ENCODE measurements around the gene ABHD16B. TPM values are rescaled to one million over a fixed set of nuclear protein-coding genes. Genes with fewer than 3 reads are reported as not detected.

Gene ABHD16B
- total and polyA plus RNA-seq, 2 experiments from 2014 or later: not detected

- TF ChIP-seq ZNF462 (CRISPR knock-in tag; IDR thresholded peaks at IDR 0.05): no peak
- no peak for TF ChIP-seq POLR2AphosphoS5 (IDR thresholded peaks at IDR 0.05; ENCODE audit: low read depth)
- TF ChIP-seq STAT1 (IDR thresholded peaks at IDR 0.05; ENCODE audit: unreplicated experiment): no peak
- TF ChIP-seq EZH2phosphoT487 (IDR thresholded peaks at IDR 0.05; ENCODE audit: unreplicated experiment): no peak
- TF ChIP-seq ZNF331 (CRISPR knock-in tag; IDR thresholded peaks at IDR 0.05; ENCODE audit: low read depth): no peak
These were observed 3.3 kb downstream of the ABHD16B start (continued) for GRCh38 chr20:63864545-63864977.

DNA sequence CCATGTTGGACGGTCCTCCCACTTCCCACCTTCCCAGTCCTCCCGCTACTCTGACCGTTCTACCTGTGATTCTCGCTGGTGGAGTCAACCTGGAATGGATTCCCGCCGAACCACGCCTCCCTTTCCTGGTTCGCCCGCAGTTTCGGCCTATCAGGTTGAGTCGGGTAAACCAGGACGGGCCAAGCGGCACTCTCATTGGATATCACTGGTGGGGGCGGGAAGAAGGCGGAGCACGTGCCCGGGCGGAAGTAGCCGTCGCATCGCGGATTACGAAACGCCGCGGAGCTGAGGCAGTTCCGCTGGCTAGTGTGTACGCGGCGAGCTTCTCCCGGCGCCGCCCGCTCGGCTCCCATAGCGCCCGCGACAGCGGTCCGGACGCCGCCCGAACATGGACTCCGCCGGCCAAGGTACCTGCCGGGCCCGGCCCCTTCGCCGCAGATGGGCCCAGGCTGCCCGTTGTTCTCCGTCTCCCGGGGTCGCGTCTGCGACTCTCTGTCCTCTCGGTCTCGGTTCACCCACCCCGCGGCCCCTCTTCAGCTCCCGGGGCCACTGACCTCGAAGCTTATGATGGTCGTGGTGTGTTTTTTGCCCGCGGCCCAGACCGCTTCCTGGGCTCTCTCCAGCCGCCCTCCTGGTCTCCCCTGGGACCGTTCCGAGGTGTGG lies 3.8 kb downstream of the ABHD16B start, which contains the start of gene TPD52L2:
Gene TPD52L2, plus strand, starts transcription at position 293 of the 663 bp plus-strand sequence. Its CDS starts 96 bp downstream, at position 389.
- H3K9me3 Mint-ChIP-seq: no peaks in the 10 kb centered on the region
- Histone ChIP-seq H3K4me3 (peak within 1 kb of the TSS; percentile 93), H4K20me1 (replicated peaks; ENCODE audit: insufficient read depth) (peaks cover 12% of the 10 kb centered on the region; the same call in 1 of the 2 replicates), H3K27ac (ENCODE audit: low read depth) (peak within 1 kb of the TSS; percentile 93), H3K79me2 (replicated peaks; ENCODE audit: insufficient read depth) (peaks cover 50% of the 10 kb centered on the region), H3K4me2 (peak within 1 kb of the TSS; percentile 97), H3K36me3 (ENCODE audit: insufficient read depth) (peaks cover 11% of the 10 kb centered on the region), H3K27me3 (ENCODE audit: insufficient read depth) (no peaks in the 10 kb centered on the region), H3F3A (replicated peaks; ENCODE audit: low read depth) (peaks cover 31% of the 10 kb centered on the region), H3K9me2 (ENCODE audit: insufficient read depth) (no peaks in the 10 kb centered on the region), H3K4me1 (ENCODE audit: insufficient read depth) (peaks cover 21% of the 10 kb centered on the region), H2AFZ (0 out of 2 replicates have a peak within 1 kb of the TSS, but pooled peaks have one; percentile 28)
- peak within 1 kb of the TSS; percentile 94 for H3K4me3 Mint-ChIP-seq
- peaks cover 26% of the 10 kb centered on the region for H3K4me1 Mint-ChIP-seq
- peaks cover 21% of the 10 kb centered on the region for H3K27me3 Mint-ChIP-seq (ENCODE audit: insufficient read depth, low read depth, poor library complexity)
- H3K36me3 Mint-ChIP-seq (ENCODE audit: low read depth): peaks cover 27% of the 10 kb centered on the region
- DNase-seq (ENCODE audit: low spot score): peak; percentile 100
- peak; percentile 85 for ATAC-seq
- H3K27ac Mint-ChIP-seq: peak within 1 kb of the TSS; percentile 97
- TF ChIP-seq, protein P1, sequence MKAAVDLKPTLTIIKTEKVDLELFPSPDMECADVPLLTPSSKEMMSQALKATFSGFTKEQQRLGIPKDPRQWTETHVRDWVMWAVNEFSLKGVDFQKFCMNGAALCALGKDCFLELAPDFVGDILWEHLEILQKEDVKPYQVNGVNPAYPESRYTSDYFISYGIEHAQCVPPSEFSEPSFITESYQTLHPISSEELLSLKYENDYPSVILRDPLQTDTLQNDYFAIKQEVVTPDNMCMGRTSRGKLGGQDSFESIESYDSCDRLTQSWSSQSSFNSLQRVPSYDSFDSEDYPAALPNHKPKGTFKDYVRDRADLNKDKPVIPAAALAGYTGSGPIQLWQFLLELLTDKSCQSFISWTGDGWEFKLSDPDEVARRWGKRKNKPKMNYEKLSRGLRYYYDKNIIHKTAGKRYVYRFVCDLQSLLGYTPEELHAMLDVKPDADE (IDR thresholded peaks at IDR 0.05): peak; percentile 77
- TF ChIP-seq ZNF114 (CRISPR knock-in tag; IDR thresholded peaks at IDR 0.05): no peak
- TF ChIP-seq ZNF462 (CRISPR knock-in tag; IDR thresholded peaks at IDR 0.05): no peak
- TF ChIP-seq POLR2AphosphoS5 (IDR thresholded peaks at IDR 0.05; ENCODE audit: low read depth): peak; percentile 86
- peak; percentile 95 for TF ChIP-seq CREB1 (CRISPR knock-in tag; IDR thresholded peaks at IDR 0.05; ENCODE audit: low read depth)
